ENCODE measurements around the gene TUBB3.

TUBB3 gene

GRCh38 chr16:89973235-89973634 lies 50.1 kb downstream of the TUBB3 start:
- Histone ChIP-seq H3K27me3 (ENCODE audit: insufficient read depth, low read length) (no peaks in the 10 kb centered on the region; the same call in 1 of the 2 replicates), H3K9me3 (ENCODE audit: insufficient read depth, low read depth, low read length) (peaks cover 7% of the 10 kb centered on the region), H3K9ac (ENCODE audit: low read depth, low read length) (peak overlapping the region; percentile 97), H3K27ac (ENCODE audit: low read depth, low read length) (peak overlapping the region; percentile 98), H3K4me1 (ENCODE audit: insufficient read depth, low read length) (peaks cover 7% of the 10 kb centered on the region; the same call in 1 of the 2 replicates), H3K36me3 (ENCODE audit: insufficient read depth, low read length) (peaks cover 28% of the 10 kb centered on the region), H3K4me3 (ENCODE audit: low read length) (peak overlapping the region; percentile 86)
- 22% methylated on average over 10 of the region's 14 CpGs for WGBS

GRCh38 chr16:89973654-89974335 lies 50.7 kb downstream of the TUBB3 start:
- H3K4me3 ChIP-seq (ENCODE audit: low read length), result peak overlapping the region; percentile 86

GRCh38 chr16:89974870-89975269 lies 51.7 kb downstream of the TUBB3 start:
- WGBS, result 89% methylated on average over 2 of the region's 2 CpGs
- Histone ChIP-seq H3K9me3 (ENCODE audit: insufficient read depth, low read depth, low read length) (peaks cover 7% of the 10 kb centered on the region), H3K27ac (ENCODE audit: low read depth, low read length) (no peak overlapping the region), H3K27me3 (ENCODE audit: insufficient read depth, low read length) (no peaks in the 10 kb centered on the region; the same call in 1 of the 2 replicates), H3K9ac (ENCODE audit: low read depth, low read length) (no peak overlapping the region), H3K4me1 (ENCODE audit: insufficient read depth, low read length) (peaks cover 7% of the 10 kb centered on the region; the same call in 1 of the 2 replicates), H3K4me3 (ENCODE audit: low read length) (no peak overlapping the region), H3K36me3 (ENCODE audit: insufficient read depth, low read length) (peaks cover 34% of the 10 kb centered on the region)

More at GRCh38 chr16:89973654-89974335, 50.7 kb downstream of the TUBB3 start:
- H3K9ac ChIP-seq (ENCODE audit: low read depth, low read length), result peak overlapping the region; percentile 97
- H3K27ac ChIP-seq (ENCODE audit: low read depth, low read length), result no peak overlapping the region
- H3K27me3 ChIP-seq (ENCODE audit: insufficient read depth, low read length), result no peaks in the 10 kb centered on the region; the same call in 1 of the 2 replicates
- H3K36me3 ChIP-seq (ENCODE audit: insufficient read depth, low read length), result peaks cover 30% of the 10 kb centered on the region
- H3K4me1 ChIP-seq (ENCODE audit: insufficient read depth, low read length), result peaks cover 7% of the 10 kb centered on the region; the same call in 1 of the 2 replicates
- 94% methylated on average over 13 of the region's 13 CpGs for WGBS
- H3K9me3 ChIP-seq (ENCODE audit: insufficient read depth, low read depth, low read length), result peaks cover 7% of the 10 kb centered on the region

GRCh38 chr16:89981414-89981813 lies 58.3 kb downstream of the TUBB3 start:
- Histone ChIP-seq H3K27me3 (ENCODE audit: insufficient read depth, low read length) (no peaks in the 10 kb centered on the region), H3K27ac (ENCODE audit: low read depth, low read length) (no peak overlapping the region), H3K9ac (ENCODE audit: low read depth, low read length) (no peak overlapping the region), H3K4me3 (ENCODE audit: low read length) (no peak overlapping the region), H3K9me3 (ENCODE audit: insufficient read depth, low read depth, low read length) (no peaks in the 10 kb centered on the region), H3K4me1 (ENCODE audit: insufficient read depth, low read length) (no peaks in the 10 kb centered on the region), H3K36me3 (ENCODE audit: insufficient read depth, low read length) (peaks cover 82% of the 10 kb centered on the region)
- 94% methylated on average over 8 of the region's 8 CpGs for WGBS

- 94% methylated on average over 9 of the region's 9 CpGs for WGBS
- peaks cover 91% of the 10 kb centered on the region for H3K36me3 ChIP-seq (ENCODE audit: insufficient read depth, low read length)
- H3K4me1 ChIP-seq (ENCODE audit: insufficient read depth, low read length), result no peaks in the 10 kb centered on the region
- H3K9ac ChIP-seq (ENCODE audit: low read depth, low read length), result no peak overlapping the region
- H3K27ac ChIP-seq (ENCODE audit: low read depth, low read length), result no peak overlapping the region
- H3K9me3 ChIP-seq (ENCODE audit: insufficient read depth, low read depth, low read length), result no peaks in the 10 kb centered on the region
- no peak overlapping the region for H3K4me3 ChIP-seq (ENCODE audit: low read length)
- H3K27me3 ChIP-seq (ENCODE audit: insufficient read depth, low read length), result no peaks in the 10 kb centered on the region
Measured at GRCh38 chr16:89982318-89982717, 59.2 kb downstream of the TUBB3 start.

GRCh38 chr16:89983536-89983935 lies 60.4 kb downstream of the TUBB3 start:
- H3K9me3 ChIP-seq (ENCODE audit: insufficient read depth, low read depth, low read length), result no peaks in the 10 kb centered on the region
- no peak overlapping the region for H3K4me3 ChIP-seq (ENCODE audit: low read length)
- H3K27me3 ChIP-seq (ENCODE audit: insufficient read depth, low read length), result no peaks in the 10 kb centered on the region
- H3K36me3 ChIP-seq (ENCODE audit: insufficient read depth, low read length), result peaks cover 87% of the 10 kb centered on the region
- WGBS, result 89% methylated on average over 15 of the region's 15 CpGs
- no peak overlapping the region for H3K9ac ChIP-seq (ENCODE audit: low read depth, low read length)
- no peak overlapping the region for H3K27ac ChIP-seq (ENCODE audit: low read depth, low read length)
- H3K4me1 ChIP-seq (ENCODE audit: insufficient read depth, low read length), result no peaks in the 10 kb centered on the region

GRCh38 chr16:89984216-89984615 lies 61.1 kb downstream of the TUBB3 start:
- no peak overlapping the region for H3K27ac ChIP-seq (ENCODE audit: low read depth, low read length)
- H3K9me3 ChIP-seq (ENCODE audit: insufficient read depth, low read depth, low read length), result no peaks in the 10 kb centered on the region
- no peaks in the 10 kb centered on the region for H3K4me1 ChIP-seq (ENCODE audit: insufficient read depth, low read length)
- H3K9ac ChIP-seq (ENCODE audit: low read depth, low read length), result no peak overlapping the region
- H3K36me3 ChIP-seq (ENCODE audit: insufficient read depth, low read length), result peaks cover 89% of the 10 kb centered on the region
- WGBS, result 98% methylated on average over 7 of the region's 7 CpGs
- no peaks in the 10 kb centered on the region for H3K27me3 ChIP-seq (ENCODE audit: insufficient read depth, low read length)
- no peak overlapping the region for H3K4me3 ChIP-seq (ENCODE audit: low read length)

- Histone ChIP-seq H3K27ac (ENCODE audit: low read depth, low read length) (no peak overlapping the region), H3K27me3 (ENCODE audit: insufficient read depth, low read length) (no peaks in the 10 kb centered on the region), H3K9me3 (ENCODE audit: insufficient read depth, low read depth, low read length) (no peaks in the 10 kb centered on the region), H3K4me3 (ENCODE audit: low read length) (no peak overlapping the region), H3K4me1 (ENCODE audit: insufficient read depth, low read length) (no peaks in the 10 kb centered on the region), H3K36me3 (ENCODE audit: insufficient read depth, low read length) (peaks cover 83% of the 10 kb centered on the region), H3K9ac (ENCODE audit: low read depth, low read length) (no peak overlapping the region)
- 96% methylated on average over 10 of the region's 10 CpGs for WGBS
Measured at GRCh38 chr16:89985219-89985618, 62.1 kb downstream of the TUBB3 start.
